DMS153 (cell line): ENCODE measurements around the gene MYL3.
"Not testable (repeated sequence)": the region's sequence is repeated elsewhere in the genome, so short reads cannot be mapped to it uniquely, and the experiment has no call there.

Source experiments
- DNase-seq: peaks from one replicate; lab custom pipeline; 2025; lab: John Stamatoyannopoulos, UW

MYL3 gene

DNA sequence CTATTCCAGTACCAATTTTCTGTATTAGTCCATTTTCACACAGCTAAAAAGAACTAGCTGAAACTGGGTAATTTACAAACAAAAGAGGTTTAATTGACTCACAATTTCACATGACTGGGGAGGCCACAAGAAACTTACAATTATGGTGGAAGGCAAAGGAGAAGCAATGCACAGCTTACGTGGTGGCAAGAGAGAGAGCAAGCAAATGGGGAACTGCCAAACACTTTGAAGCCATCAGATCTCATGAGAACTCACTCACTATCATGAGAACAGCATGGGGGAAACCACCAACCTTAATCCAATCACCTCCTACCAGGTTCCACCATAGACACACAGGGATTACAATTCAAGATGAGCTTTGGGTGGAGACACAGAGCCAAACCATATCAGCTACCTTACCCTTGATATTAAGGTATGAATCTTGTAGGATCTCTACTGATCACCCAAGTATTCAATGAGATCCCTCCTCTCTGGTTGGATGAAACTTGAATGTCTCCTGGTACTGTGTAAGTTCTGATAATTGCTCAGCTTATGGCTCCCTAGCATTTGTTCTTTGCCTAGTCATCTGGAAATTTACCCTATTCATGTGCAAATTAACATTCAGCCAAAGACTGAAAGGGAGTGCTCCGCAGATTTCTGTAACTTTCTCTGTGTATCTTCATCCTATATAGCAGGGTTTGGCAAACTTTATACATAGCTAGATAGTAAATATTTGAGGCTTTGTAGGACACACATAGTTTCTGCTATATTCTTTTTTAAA lies 38.9 kb downstream of the MYL3 start:
- no peak for DNase-seq

DNA sequence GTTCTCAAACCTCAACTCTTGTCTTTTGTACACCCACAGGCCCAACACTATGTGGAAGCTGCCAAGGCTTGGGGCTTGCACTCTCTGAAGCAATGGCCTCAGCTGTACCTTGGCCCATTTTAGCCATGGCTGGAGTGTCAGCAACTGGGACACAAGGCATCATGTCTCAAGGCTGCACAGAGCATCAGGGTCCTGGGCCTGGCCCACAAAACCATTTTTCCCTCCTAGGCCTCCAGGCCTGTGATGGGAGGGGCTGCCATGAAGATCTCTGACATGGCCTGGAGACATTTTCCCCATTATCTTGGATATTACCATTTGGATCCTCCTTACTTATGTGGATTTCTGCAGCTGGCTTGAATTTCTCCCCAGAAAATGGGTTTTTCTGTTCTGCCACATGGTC lies 39.9 kb downstream of the MYL3 start:
- not testable (repeated sequence) for DNase-seq

DNA sequence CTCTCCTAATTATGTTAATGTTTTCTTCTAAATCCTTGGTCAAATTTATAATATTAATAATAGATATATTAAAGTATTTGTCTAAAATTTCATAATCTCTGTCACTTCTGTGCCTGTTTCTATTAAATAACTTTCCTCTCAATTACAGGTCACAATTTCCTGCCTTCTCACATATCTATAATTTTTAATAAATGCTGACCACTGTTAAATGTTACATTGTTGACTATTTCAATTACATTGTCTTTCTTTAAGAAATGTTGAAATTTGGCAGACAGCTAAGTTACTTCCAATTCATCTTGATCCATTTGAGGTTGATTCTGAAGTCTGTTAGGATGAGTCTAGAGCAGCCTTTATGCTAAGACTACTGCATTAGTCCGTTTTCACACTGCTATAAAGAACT lies 41.7 kb downstream of the MYL3 start:
- DNase-seq: no peak

DNA sequence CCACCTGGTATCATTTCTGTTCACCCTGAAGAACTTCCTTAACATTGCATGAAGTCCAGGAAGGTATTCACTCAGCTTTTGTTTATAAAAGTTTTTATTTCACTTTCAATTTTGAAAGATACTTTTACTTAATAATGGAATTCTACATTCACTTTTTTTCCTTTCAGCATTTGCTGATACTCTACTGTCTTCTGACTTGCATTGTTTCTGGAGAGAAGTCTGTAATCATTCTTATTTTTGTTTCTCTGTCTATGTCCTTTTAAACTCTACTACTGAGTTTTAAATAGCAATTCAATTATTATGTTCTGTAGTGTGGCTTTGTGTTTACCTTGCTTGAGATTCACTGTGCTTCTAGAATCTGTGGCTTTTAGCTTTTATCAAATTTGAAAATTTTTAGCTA lies 42.4 kb downstream of the MYL3 start:
- no peak for DNase-seq

DNA sequence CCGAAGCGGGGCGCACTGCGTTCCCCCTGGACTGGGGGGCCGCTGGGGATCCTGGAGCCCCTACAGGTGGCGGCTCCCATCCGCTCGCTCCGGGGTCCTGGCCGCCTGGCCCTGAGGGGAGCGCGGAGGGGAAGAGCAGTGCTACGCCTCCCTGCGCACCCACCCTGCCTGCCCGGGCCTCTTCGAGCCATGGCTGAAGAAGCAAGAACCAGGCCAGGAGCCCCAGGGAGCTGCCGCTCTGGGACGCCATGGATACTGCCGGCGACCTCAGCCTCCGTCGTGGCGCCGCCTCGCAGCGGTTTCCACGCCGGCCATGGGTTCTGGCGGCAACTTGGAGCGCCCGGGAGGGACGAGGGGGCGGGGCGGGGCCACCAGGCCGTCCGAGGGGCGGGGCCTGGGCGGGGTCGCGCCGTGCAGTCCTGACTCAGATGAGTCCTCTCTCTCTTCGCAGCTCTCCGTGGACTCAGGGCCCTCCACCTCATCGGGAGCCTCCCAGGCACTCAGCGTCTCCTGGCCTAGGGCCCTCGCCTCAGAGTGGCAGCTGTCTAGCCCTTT lies 50.9 kb downstream of the MYL3 start:
- DNase-seq: peak; percentile 54

DNA sequence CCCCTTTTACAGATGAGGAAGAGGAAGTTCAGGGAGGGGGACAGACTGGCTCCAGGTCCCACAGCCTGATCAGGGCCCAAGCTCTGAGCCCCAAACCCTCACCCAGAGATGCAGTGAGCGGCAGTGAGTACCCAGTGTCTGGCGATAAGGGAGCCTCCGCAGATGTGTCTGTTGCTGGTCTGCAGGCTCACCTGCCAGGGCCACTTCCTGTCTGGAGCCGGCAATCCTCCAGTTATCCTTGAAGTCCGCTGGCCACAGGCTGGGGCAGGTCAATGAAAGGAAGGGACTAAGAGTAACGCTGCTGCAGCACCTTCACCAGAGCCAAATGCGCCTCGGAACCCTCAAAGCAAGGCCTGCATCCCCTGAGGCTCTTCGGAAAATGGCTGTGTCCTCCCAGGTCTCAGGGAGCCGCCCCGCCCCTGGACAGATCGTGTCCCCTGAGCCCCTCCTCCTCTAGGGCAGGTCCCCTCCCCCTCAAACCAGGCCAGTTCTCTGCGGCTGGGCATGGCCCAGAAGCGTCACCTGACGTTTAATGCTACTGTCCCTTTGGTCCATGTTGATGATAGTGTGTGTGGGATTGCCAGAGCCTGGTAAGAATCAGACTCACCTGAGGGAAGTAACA lies 51.5 kb downstream of the MYL3 start:
- DNase-seq: peak; percentile 4

DNA sequence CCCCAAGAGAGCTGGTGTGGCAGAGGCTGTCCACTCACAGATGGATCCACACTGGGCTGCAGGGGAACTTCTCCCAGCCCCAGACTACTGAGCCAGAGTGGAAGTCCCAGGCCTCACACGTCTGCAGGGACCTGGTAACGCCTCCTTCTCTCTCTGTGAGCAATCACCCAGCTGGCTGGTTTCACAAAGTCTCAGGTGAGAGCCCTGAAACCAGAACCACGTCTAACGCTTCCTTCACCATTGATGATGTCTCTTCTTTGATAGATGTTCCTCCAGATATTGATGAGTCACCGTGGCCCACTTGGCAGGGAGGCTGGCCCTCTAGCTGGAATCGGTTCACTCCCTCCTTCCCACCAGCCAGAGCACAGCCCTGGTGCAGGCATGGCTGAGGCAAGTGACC lies 54.5 kb downstream of the MYL3 start:
- not testable (repeated sequence) for DNase-seq
